Activated CD4-positive, alpha-beta T cell treated with anti-CD3 and anti-CD28 coated beads for 4 hours (primary cell): ENCODE data around the gene GIPC3.
"Not testable (repeated sequence)": the region's sequence is repeated elsewhere in the genome, so short reads cannot be mapped to it uniquely, and the experiment has no call there.

Experiments used
- DNase-seq, 2 donors: peaks; one replicate each; pipeline ENCODE4 v3.0.0-alpha.2; 2020

GIPC3 gene

DNA sequence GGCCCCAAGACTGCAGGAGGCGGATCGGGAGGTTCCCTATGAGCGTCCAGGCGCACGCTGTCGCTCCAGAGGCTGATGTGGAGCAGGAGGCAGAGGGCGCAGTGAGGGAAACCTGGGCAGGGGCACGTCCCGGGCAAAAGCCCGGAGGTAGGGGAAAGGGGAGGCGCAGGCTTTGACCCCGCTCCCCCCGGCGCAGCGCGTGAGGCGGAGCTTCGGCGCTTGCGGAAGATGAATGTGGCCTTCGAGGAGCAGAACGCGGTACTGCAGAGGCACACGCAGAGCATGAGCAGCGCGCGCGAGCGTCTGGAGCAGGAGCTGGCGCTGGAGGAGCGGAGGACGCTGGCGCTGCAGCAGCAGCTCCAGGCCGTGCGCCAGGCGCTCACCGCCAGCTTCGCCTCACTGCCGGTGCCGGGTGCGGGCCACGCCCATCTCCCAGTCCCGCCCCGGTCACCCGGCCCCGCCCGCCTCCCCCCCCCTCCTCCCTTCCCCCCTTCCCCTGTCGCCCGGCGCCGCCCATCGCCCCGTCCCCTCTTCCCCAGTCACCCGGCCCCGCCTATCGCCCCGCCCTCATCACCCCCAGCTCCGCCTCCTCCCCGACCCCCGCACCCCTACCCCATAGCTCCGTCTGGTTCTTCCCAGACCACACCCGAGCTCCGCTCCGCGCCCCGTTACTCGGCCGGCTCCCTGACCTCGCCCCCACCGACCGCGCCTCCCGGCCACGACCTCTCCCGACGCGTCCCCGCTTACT is 8.4 kb upstream of the GIPC3 start:
- no peak for DNase-seq

GRCh38 chr19:3577723-3578344 is 7.4 kb upstream of the GIPC3 start:
- DNase-seq = no peak

- no peak for DNase-seq
These were observed 6.9 kb upstream of the GIPC3 start for GRCh38 chr19:3578390-3578789.

GRCh38 chr19:3580156-3580934 is 4.9 kb upstream of the GIPC3 start:
- no peak for DNase-seq

GRCh38 chr19:3581792-3582191 is 3.5 kb upstream of the GIPC3 start:
- DNase-seq = not testable (repeated sequence)

DNA sequence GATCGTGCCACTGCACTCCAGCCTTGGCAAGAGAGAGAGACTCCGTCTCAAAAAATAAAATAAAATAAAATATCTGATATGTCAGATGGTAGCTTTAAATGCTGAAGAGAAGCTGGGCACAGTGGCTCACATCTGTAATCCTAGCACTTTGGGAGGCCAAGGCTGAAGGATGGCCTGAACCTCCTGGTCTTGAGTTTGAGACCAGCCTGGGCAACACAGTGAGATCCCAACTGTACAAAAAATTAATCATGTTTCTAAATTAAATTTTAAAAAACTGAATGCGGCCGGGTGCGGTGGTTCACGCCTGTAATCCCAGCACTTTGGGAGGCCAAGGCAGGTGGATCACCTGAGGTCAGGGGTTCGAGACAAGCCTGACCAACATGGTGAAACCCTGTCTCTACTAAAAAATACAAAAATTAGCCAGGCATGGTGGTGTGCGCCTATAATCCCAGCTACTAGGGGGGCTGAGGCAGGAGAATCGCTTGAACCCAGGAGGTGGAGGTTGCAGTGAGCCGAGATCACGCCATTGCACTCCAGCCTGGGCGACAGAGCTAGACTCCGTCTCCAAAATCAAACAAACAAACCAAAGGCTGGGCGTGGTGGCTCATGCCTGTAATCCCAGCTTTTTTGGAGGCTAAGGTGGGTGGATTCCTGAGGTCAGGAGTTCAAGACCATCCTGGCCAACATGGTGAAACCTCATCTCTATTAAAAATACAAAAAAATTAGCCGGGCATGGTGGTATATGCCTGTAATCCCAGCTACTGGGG is 1.1 kb upstream of the GIPC3 start:
- DNase-seq = not testable (repeated sequence)

DNA sequence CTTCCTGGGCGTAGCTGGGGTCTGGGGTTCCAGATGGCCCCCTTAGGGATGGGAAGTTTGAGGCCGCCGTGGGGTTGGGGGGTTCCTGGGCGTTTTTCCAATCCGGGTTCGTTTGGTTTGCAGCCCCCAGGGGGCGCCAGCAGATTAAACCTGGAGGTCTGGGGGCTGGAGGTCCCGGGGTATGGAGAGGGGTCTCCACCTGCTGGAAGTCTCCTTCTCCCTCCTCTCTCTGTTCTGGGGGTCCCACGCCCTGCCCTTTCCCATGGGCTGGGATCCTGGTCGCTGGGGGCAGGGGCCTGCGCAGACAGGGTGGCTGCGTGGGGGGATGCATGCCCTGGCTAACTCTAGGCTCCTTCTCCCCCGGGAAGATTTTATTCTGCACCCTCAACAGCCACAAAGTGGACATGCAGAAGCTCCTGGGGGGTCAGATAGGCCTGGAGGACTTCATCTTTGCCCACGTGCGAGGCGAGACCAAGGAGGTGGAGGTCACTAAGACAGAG is 899 bp downstream of the GIPC3 start:
- peak; percentile 45 to 50 for DNase-seq

- DNase-seq = no peak
These were observed 1.5 kb downstream of the GIPC3 start for GRCh38 chr19:3586707-3587346.

GRCh38 chr19:3589439-3589838 is 4.2 kb downstream of the GIPC3 start:
- no peak for DNase-seq

DNA sequence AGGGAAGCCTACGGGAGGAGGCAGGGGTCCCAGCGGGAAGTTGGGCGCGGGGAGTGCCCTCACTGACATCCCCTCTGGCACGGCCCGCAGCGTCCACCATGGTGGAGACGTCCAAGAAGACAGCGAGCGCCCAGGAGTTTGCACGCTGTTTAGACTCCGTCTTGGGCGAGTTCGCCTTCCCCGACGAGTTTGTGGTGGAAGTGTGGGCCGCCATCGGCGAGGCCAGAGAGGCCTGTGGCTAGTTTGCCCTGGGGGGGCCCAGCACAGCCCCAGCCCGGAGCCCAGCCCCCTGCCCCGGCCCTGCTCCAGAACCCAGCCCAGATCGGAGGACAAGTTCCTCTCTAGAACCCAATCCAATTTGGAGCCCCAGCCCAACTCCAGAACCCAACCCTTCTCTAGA is 4.7 kb downstream of the GIPC3 start:
- DNase-seq = no peak

DNA sequence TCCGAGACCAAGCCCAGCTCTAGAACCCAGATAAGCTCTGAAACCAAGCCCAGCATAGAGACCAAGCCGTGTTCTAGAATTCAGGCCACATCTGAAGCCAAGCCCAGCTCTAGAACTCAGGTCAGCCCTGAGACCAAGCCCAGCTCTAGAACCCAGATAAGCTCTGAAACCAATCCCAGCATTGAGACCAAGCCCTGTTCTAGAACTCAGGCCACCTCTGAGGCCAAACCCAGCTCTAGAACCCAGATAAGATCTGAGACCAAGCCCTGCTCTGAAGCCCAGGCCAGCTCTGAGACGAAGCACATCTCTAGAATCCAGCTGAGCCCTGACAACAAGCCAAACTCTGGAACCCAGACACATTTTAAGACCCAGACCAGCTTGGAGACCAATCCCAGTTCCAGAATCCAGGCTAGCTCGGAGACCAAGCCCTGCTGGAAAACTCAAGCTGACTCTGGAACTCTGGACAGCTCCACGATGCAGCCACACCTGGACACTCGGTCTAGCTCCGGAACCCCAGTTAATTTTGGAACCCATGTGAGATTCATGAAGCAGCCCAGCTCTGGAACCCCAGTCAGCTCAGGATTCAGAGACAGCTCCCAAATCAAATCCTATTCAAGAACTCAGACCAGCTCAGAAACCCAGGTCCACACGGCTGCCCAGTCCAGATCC is 5.8 kb downstream of the GIPC3 start:
- no peak for DNase-seq

DNA sequence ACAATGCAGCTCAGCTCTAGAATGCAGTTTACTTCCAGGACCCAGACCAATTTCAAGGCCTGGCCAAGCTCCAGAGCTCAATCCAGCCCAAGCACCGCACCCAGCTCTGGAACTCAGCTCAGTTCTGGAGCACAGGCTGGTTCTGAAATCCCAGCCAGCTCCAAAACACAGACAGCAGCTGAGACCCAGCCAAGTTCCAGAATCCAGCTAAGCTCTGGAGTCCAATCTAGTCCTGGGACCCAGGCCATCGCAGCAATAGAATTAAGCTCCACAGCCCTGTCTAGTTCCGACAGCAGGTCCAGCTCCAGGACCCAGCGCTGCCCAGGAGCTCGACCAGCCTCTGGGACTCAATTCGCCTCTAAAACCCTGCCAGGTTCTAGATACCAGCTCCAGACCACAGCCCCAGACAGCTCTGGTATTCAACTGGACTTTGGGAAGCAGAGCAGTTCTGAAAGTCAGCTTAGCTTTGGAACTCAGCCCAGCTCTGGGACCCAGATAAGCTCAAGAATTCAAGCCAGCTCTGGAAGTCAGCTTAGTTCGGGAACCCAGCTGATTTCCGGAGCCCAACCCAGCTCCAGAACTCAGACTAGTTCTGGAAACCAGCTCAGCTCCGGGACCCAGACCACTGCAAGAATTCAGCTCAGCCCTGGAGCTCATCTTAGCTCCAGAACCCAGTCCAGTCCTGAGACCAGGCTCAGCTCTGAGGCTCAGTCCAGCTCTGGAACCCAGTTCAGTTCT is 6.8 kb downstream of the GIPC3 start:
- DNase-seq = no peak

GRCh38 chr19:3593156-3593555 is 7.9 kb downstream of the GIPC3 start:
- DNase-seq = no peak

DNA sequence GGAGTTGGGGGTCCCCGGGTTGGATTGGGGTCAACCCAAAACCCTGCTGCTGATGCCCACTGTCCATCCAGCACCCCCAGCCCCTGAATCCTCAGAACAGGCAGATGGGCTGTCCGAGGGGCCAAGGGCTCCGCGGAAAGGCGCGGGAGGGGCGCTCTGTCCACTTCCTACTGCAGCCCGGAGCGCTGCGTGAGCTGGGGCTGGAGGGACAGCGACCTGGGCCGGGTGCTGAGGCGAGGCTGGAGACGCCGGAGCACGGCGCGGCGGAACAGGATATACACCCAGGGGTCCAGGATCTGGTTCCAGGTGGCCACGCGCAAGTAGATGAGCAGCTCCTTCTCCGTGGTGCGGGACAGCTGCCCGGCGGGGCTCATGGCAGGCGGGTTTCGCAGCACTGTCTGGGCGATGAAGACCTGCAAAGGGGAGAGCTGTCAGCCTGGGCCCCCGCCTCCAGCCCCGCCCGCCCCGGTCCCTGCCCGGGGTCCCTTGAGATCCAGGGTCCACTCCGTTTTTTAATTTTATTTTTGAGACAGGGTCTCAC is 10.3 kb downstream of the GIPC3 start:
- DNase-seq = no peak

- DNase-seq = no peak
These were observed 14.5 kb downstream of the GIPC3 start for GRCh38 chr19:3599776-3600187.

- DNase-seq = no peak
These were observed 15.7 kb downstream of the GIPC3 start for GRCh38 chr19:3601021-3601420.

GRCh38 chr19:3603121-3603811 is 18.0 kb downstream of the GIPC3 start:
- no peak for DNase-seq

DNA sequence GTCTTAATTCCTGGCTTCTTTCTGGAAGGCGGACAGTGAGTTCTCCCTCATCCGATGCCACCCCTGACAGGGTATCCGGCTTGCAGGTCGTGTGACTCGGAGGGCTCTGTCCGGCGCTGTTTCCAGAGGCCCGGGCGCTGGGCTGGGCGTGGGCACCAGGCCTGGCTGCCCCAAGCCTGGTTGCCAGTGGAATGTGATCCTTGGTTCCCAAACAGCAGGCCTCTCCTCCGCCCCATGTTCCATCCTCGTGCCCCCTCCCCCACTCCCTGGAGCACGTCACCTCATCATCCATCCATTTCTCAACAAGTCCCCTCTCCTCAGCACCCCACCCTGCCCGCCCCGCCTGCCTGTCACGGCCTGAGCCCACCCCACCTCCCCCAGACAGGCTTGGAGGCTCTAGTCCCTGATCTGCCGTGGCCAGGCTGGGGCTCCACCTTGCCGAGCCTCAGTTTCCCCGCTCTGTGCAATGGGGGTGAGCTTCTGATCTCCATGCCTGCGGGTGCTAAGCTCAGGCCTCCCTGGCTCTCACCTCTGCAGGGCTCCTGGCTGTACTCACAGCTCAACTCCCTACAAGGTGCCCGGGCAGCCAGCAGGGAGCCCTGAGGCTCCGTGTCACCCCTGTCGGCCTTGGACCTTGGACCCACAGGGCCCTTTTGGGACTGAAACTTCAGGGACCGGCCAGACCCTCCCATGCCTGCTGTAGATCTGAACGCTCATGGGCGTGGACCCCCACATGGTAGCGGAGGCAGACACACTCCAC is 19.1 kb downstream of the GIPC3 start:
- DNase-seq = no peak

GRCh38 chr19:3604987-3605343 is 19.7 kb downstream of the GIPC3 start:
- no peak for DNase-seq
